Measurements from ENCODE around the gene PON3. TPM values are rescaled to one million over a fixed set of nuclear protein-coding genes. Genes with fewer than 3 reads are reported as not detected.
A peak's percentile ranks its signal among the peaks of the same experiment; 100 is the strongest.

PON3 gene
- total and polyA plus RNA-seq, 2 of the 13 experiments (the other 11 are each of a cell fraction or from before 2014, with no cell fraction given), result 23.6 to 37.8 TPM

DNA sequence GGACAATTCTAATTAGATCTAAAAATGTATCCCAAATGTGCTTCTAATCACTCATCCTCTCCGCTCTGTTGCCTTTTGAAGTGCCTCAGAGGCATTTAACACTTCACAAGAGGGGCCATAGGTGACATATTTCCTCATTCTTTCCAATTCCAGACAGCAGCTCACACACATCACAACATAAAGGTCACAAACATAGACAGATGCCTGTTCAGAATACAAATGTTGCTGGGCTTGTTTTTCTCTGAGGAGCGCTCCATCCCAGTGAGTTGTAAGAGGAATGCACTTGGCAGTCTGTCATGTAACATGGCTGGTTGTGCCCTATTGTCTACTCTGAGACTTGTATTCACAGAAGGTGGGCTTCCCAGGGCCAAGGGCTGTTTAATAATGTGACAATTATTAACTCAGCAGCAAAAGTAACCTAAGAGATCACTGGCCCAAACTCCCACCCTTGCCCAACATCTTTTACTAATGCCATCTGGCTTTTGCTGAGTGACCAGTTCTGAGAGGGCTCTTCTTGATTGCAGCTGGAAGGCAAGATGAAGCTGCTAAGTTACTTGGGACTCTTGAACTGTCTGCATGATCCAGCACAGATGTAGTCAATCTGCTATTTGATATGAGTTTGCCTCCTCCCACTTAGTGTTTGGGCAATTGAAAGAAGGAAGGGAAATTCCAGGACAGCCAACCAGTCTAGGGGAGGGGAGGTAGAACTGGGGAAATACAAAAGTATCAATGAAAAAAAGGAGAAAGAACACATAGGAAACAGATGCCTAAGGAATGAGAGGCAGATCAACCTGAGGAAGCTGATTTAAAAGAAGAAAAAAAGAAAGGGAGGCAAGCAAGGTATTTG, 25.0 kb upstream of the PON3 start (continued):
- TF ChIP-seq, protein P1, sequence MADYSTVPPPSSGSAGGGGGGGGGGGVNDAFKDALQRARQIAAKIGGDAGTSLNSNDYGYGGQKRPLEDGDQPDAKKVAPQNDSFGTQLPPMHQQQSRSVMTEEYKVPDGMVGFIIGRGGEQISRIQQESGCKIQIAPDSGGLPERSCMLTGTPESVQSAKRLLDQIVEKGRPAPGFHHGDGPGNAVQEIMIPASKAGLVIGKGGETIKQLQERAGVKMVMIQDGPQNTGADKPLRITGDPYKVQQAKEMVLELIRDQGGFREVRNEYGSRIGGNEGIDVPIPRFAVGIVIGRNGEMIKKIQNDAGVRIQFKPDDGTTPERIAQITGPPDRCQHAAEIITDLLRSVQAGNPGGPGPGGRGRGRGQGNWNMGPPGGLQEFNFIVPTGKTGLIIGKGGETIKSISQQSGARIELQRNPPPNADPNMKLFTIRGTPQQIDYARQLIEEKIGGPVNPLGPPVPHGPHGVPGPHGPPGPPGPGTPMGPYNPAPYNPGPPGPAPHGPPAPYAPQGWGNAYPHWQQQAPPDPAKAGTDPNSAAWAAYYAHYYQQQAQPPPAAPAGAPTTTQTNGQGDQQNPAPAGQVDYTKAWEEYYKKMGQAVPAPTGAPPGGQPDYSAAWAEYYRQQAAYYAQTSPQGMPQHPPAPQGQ (CRISPR knock-in tag; IDR thresholded peaks at IDR 0.05; ENCODE audit: borderline replicate concordance), result no peak
- no peak for TF ChIP-seq CERS6 (CRISPR knock-in tag; IDR thresholded peaks at IDR 0.05)
- TF ChIP-seq SETDB1 (CRISPR knock-in tag; IDR thresholded peaks at IDR 0.05; ENCODE audit: borderline replicate concordance), result no peak
- no peak for TF ChIP-seq REL (CRISPR knock-in tag; conservative IDR thresholded peaks at IDR 0.05)
- no peak for TF ChIP-seq ZNF101 (CRISPR knock-in tag; IDR thresholded peaks at IDR 0.05; ENCODE audit: borderline replicate concordance, low read depth)
- no peak for TF ChIP-seq KDM6A (CRISPR knock-in tag; IDR thresholded peaks at IDR 0.05; ENCODE audit: low read depth)
- no peak for TF ChIP-seq FOXC1 (CRISPR knock-in tag; IDR thresholded peaks at IDR 0.05; ENCODE audit: borderline replicate concordance)
- no peak for TF ChIP-seq CREB3 (CRISPR knock-in tag; IDR thresholded peaks at IDR 0.05)
- TF ChIP-seq ZKSCAN8 (CRISPR knock-in tag; IDR thresholded peaks at IDR 0.05; ENCODE audit: borderline replicate concordance), result no peak
- peak; percentile 32; the same call in 1 of the 2 replicates for TF ChIP-seq TBX2 (CRISPR knock-in tag; IDR thresholded peaks at IDR 0.05; ENCODE audit: borderline replicate concordance)
- no peak for TF ChIP-seq HOMEZ (CRISPR knock-in tag; IDR thresholded peaks at IDR 0.05; ENCODE audit: low read depth)
- TF ChIP-seq, protein P2, sequence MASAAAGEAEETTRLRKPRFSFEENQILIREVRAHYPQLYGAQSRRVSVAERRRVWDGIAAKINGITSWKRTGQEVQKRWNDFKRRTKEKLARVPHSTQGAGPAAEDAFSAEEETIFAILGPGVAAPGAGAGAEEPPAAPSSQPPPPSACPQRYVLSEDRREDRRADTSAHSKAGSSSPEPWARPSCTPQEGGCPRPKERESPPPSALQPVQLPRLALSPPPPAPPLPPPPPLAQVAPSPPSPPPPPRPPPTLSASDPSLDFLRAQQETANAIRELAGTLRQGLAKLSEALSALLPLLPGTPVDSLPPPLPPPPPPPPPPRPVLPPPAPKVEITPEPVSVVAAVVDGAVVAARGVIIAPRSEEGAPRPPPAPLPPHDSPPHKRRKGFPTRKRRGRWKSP (CRISPR knock-in tag; IDR thresholded peaks at IDR 0.05), result peak; percentile 53; the same call in 1 of the 2 replicates

All from HepG2 (cell line).